H1 (cell line): ENCODE data around the gene SCARB1.

ENCODE experiments used
- ATF3 ChIP-seq: IDR thresholded peaks from 2 replicates; pipeline ENCODE4 v1.6.1; 2011; ENCODE audit warnings: low read depth, mild to moderate bottlenecking, low read length; ENCODE audit not compliant: insufficient read depth
- CTCF ChIP-seq, 3 experiments: IDR thresholded peaks; 1 replicate in 2 of 3; 2 replicates in 1 of 3; pipeline versions ENCODE4 v1.5.1 to v1.6.1; 2011; ENCODE audit warnings: low read length in 3 of 3, mild to moderate bottlenecking in 3 of 3, inconsistent platforms in 2 of 3, low read depth in 1 of 3, moderate library complexity in 1 of 3; ENCODE audit not compliant: insufficient read depth in 1 of 3; ENCODE audit errors: control extremely low read depth in 1 of 3
- EZH2 ChIP-seq: fragments of 200-600 bp; sonication (generic); IDR thresholded peaks from 2 replicates; pipeline ENCODE4 v1.7.1; 2012; ENCODE audit warnings: low read depth, mild to moderate bottlenecking, moderate library complexity, low read length, inconsistent platforms; ENCODE audit not compliant: severe bottlenecking
- MAX ChIP-seq: IDR thresholded peaks from 2 replicates; pipeline ENCODE4 v1.6.1; 2012; ENCODE audit warnings: inconsistent platforms
- SP4 ChIP-seq: IDR thresholded peaks from 2 replicates; pipeline ENCODE4 v1.6.1; 2012; ENCODE audit warnings: low read length, inconsistent platforms
- SUZ12 ChIP-seq: fragments of 200-600 bp; sonication (generic); IDR thresholded peaks from 2 replicates; pipeline ENCODE4 v1.6.1; 2012; ENCODE audit warnings: mild to moderate bottlenecking, inconsistent platforms, low read length, moderate library complexity, mixed read lengths
- YY1 ChIP-seq: IDR thresholded peaks from 2 replicates; pipeline ENCODE4 v1.6.1; 2011; ENCODE audit warnings: low read depth, mild to moderate bottlenecking, low read length
- ZNF274 ChIP-seq: IDR thresholded peaks from 2 replicates; pipeline ENCODE4 v1.7.0; 2012; ENCODE audit warnings: low read length, borderline replicate concordance; ENCODE audit errors: extremely low read depth

- TF ChIP-seq ZNF274 (no peak), YY1 (no peak), ATF3 (no peak), CTCF (IDR thresholded peaks at IDR 0.05; ENCODE audit: control extremely low read depth in 1 of 3, insufficient read depth in 1 of 3, low read depth in 1 of 3, low read length in 3 of 3) (no peak), EZH2 (no peak), MAX (no peak), SUZ12 (no peak), SP4 (no peak)
These were observed 44.6 kb downstream of the SCARB1 start for GRCh38 chr12:124819080-124819479.
